T1000 (cell line): ENCODE results near the gene MRPS14.
"Not testable (repeated sequence)": the region's sequence is repeated elsewhere in the genome, so short reads cannot be mapped to it uniquely, and the experiment has no call there.

Experiments used
- DNase-seq: peaks from one replicate; lab custom pipeline; 2025; ENCODE audit warnings: mixed read lengths; lab: John Stamatoyannopoulos, UW

The MRPS14 gene

DNA sequence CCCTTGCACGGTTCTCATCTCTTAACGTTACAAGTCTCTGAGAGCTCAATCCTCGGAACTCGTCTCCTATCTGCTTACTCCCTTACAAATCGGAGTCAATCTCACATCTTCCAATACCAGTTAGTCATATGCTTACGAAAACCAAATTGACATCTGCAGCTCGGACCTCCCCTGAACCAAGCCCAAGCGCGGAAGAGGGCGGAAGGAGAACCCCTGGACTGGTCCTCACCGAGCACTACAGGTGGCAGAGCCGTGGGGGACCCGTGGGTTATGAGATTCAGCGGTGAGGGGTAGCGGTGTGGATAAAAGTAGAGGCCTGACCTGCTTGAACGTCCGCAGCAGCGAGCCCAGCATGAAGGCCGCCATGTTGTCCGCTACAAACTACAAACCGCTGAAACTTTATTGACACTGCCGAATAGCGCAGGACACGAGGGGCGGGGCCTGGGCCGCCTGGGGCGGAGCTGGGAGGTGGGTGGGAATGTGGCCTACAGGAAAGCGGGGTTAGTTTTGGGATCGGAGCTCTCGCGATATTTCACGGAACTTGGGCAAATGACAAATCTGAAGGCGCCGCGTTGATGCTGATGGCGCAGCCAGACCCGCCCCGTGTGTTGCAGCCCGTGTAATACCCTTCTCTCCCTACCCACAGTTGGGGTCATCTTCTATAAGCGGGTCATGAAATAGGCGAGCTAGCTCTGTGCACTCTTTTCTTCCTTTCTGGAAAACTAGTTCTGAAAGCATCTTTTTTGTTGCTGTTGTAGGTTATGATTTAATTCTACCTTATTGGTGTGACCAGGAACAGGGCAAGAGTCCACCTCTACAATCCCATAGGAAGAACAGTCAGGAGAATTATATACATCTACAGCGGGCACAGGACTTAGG, at the start of gene MRPS14:
MRPS14 (minus strand) TSS at position 383 of the 879 bp plus-strand sequence; CDS start at position 366, 17 bp downstream.
- DNase-seq, result peak; percentile 95

- no peak for DNase-seq
Measured at GRCh38 chr1:175072099-175072951, 49.1 kb upstream of the MRPS14 start.

DNA sequence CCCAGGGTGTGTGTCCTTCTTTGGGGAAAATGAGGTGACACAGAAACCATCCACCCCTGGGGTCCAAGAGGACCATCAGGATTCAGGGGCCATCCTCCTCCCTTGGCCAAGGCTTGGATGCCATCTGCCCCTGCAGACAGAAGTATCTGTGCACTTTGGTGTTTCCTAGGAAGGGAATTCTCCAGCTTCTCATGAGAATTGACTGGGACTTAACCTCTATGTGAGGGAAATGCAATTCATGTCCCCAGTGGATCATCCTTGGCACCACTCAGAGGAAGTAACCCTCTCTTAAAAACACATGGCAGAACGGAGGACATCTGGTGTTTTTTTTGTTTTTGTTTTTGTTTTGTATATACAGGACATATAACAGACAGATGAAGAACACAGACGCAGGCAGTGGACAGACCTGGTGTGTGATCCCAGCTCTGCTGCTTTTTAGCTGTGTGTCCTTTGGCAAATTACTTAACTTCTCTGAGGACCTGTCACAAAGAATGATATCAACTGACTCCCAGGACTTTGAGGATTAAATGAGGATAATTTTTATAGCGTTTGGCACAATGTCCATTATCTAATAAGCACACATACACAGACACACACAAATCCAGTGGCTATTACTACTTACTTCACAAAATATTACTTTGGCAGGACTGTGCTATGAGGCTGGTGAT, 48.2 kb upstream of the MRPS14 start:
- no peak for DNase-seq

GRCh38 chr1:175070818-175071217, 47.6 kb upstream of the MRPS14 start:
- no peak for DNase-seq

GRCh38 chr1:175067362-175068106, 44.3 kb upstream of the MRPS14 start, which contains the start of gene TNN:
TSS of gene TNN (plus strand) at chr1:175067833. CDS start at chr1:175077419, 9,586 bp downstream.
- no peak for DNase-seq

GRCh38 chr1:175062858-175063257, 39.6 kb upstream of the MRPS14 start:
- no peak for DNase-seq

- no peak for DNase-seq
Measured at GRCh38 chr1:175062339-175062738, 39.1 kb upstream of the MRPS14 start.

- no peak for DNase-seq
Measured at GRCh38 chr1:175054736-175055135, 31.5 kb upstream of the MRPS14 start.

DNA sequence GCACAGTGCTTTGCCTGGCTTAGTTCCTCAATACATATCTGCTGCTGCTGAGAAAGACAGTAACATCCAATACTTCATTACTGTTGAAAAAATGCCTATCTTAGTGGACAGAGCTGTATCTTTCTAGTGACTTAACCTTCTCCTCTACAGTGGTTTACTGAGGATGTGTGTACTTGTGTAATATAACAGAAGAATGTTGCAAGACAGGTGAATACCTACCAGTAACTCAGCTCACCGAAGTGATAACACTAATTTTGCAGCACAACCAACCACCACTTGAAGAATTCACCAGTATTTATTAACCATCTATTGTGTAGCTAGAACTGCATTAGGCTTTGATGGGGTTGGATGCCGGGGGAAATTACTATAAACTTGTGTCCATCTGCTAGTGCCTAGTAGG, 27.8 kb upstream of the MRPS14 start:
- DNase-seq, result no peak

DNA sequence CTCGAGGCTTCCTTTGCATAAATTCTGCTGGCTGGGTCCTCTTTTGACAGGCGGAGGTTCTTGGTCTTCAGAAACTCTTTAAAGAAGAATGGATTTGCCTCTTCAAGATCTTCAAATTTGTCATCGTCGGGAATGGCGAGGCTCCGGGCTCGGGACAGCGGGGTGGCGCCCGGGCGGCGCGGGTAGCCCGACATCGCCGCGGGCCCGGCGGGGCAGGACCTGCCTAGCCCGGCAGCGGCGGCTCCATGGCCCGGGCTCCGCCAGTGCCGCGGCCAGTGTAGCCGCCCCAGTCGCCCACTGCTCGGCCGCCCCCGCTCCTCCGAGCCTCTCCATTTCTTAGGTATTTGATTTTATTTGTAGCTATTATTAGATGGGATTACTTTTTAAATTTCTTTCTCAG, 22.3 kb upstream of the MRPS14 start:
- no peak for DNase-seq

- no peak for DNase-seq
Measured at GRCh38 chr1:175045097-175045496, 21.9 kb upstream of the MRPS14 start.

GRCh38 chr1:175044591-175044990, 21.4 kb upstream of the MRPS14 start:
- not testable (repeated sequence) for DNase-seq

- no peak for DNase-seq
Measured at GRCh38 chr1:175043824-175044223, 20.6 kb upstream of the MRPS14 start.

GRCh38 chr1:175042650-175043049, 19.4 kb upstream of the MRPS14 start:
- DNase-seq, result no peak

DNA sequence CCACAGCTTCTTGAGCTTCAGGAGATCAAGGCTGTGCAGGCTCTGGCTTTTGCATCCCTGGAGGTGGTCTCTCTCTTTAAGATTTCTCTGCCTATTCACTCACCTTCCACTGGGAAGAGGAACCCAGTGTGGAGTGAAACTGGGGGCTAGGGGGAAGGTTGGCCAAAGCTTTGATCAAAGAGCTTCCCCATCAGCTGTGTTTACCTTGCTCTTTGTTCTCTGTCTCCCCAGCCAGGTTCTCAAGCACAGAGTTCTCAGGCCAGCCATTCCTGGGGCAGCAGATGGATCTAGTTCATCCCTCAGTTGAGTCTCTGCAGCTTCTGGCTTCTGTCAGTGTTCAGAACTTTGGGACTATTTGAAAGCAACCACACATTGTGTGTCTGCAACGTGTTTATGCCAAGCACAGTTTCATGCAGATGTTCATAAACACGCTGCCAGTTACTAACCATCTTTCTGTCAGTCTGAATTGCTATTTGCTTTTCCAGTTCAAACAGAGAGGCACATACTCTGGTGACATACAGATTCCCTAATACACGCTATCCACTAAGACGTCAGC, 17.2 kb upstream of the MRPS14 start:
- no peak for DNase-seq

DNA sequence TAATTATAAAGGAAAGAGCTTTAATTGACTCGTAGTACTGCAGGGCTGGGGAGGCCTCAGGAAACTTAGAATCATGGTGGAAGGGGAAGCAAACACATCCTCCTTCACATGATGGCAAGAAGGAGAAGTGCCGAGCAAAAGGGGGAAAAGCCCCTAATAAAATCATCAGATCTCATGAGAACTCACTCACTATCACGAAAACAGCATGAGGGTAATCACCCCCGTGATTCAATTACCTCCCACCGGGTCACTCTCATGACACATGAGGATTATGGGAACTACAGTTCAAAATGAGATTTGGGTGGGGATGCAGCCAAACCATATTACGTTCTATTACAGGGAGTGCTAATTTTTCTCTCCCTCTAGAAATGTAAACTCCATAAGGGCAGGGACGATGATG, 14.2 kb upstream of the MRPS14 start:
- DNase-seq, result no peak

- no peak for DNase-seq
Measured at GRCh38 chr1:175036476-175036875, 13.3 kb upstream of the MRPS14 start.

DNA sequence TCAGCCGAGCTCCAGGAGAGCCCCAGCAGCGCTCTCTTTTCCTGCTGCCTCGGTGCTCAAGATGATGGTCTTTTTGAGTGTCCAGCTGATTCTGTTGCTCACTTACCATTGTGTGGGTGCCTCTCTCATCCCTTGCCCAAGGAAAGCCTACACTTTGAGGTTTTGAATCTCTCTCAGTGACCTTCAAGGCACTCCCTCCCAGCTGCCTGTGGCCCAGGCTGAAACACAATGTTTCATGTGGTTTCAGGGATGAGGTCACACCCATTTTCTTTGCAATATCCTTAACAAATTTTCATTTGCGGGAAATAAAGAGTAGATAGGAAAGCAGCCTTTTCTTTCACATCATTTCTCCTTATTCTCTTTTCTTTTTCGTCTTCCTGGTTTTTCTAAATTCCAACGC, 12.6 kb upstream of the MRPS14 start:
- no peak for DNase-seq

GRCh38 chr1:175034775-175035174, 11.6 kb upstream of the MRPS14 start:
- DNase-seq, result no peak

- DNase-seq, result no peak
Measured at GRCh38 chr1:175033953-175034352, 10.7 kb upstream of the MRPS14 start.

- no peak for DNase-seq
Measured at GRCh38 chr1:175024773-175025172, 1.5 kb upstream of the MRPS14 start.
